ENCODE data around the gene ETFA.

Gene ETFA

GRCh38 chr15:76197703-76198455 lies 113.4 kb downstream of the ETFA start:
- no peak for DNase-seq (ENCODE audit: low read depth, low spot score)

- DNase-seq (ENCODE audit: low read depth, low spot score) = no peak
Observed at GRCh38 chr15:76196269-76197231, 114.7 kb downstream of the ETFA start.

DNA sequence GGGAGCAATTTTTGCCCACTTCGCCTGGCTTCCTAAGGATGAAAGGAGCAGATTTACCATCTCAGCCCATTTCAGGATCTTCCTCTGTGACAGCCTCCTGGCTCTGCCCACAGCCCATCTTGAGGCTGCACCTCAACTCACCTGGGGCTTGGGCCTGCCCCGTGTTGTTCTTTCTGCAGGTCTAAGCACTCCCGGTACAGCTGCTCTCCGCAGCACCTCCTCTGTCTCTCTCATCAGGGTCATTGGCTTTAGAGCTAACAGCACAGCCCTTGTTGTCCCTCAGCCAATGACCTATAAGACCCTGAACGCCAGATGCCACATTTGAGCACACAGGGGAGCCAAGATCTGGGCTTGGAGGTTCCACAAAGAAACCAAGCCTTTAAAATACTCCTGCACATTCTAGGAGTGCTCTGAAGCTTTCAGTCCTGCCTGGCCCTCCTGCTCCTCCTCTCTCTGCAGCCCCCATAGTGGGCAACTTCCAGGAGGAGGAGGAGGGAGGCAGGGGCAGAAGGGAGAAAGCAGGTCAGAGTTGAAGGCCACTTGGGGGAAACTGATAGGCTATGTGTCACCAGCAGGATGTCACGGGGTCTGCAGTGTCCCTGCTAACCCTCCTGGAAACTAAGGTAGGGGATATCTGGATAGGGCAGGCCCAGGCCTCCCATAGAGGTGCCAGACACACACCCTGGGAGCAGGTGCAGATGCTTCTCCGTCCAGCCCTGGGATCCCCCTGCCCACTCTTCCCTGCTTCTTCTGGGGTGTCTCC lies 115.6 kb downstream of the ETFA start:
- DNase-seq (ENCODE audit: low read depth, low spot score) = no peak

DNA sequence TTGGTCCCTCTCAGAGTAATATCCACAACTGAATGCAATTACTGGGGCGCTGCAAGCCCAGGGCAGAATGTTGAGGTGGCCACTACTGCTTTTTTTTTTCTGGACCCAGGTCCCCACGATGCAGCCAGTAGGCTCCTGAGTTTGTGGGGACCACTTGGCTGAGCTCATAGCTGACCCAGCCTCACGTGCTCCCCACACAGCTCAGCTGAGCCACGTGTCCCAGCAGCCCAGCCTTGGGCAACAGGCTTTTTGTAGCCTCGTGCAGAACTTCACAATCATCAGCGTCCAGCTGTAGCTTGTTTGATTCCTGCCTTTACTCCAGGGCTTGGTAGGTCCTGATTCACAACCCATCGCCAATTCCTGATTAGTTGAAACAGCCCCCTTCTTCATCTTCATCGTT lies 117.3 kb downstream of the ETFA start:
- no peak for DNase-seq (ENCODE audit: low read depth, low spot score)

- no peak for DNase-seq (ENCODE audit: low read depth, low spot score)
Observed at GRCh38 chr15:76192715-76193114, 118.6 kb downstream of the ETFA start.

DNA sequence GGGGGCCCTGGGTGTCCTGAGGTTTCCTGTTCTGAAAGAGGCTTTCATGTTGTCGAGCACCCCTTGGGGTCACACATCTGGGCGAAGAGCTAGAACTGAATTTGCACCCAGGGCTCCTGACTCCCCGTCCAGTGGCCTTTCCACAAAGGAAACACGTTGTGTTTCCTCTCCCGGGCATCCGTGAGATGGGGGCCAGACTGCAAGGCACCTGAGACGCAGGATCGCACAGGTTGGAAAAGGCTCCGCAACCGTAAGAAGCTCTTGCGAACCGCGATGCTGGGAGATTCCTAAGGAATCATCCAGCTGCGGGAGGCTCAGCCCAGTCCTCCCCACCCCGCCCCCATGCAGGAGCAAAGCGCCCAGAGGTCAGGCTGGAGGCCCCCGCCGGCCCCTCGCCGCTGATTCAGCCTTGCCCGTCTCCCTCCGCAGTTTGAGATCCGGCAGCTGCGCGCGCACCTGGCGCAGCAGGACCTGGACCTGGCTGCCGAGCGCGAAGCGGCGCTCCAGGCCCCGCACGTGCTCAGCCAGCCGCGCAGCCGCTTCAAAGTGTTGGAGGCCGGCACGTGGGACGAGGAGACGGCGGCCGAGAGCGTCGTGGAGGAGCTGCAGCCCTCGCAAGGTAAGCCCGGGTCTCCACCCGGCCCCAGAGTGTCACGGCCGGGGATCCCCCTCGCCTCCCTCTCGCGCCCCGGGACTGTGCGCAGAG lies 119.6 kb downstream of the ETFA start:
- no peak for DNase-seq (ENCODE audit: low read depth, low spot score)

- DNase-seq (ENCODE audit: low read depth, low spot score) = peak; percentile 30
Observed at GRCh38 chr15:76190751-76191538, 120.3 kb downstream of the ETFA start.

DNA sequence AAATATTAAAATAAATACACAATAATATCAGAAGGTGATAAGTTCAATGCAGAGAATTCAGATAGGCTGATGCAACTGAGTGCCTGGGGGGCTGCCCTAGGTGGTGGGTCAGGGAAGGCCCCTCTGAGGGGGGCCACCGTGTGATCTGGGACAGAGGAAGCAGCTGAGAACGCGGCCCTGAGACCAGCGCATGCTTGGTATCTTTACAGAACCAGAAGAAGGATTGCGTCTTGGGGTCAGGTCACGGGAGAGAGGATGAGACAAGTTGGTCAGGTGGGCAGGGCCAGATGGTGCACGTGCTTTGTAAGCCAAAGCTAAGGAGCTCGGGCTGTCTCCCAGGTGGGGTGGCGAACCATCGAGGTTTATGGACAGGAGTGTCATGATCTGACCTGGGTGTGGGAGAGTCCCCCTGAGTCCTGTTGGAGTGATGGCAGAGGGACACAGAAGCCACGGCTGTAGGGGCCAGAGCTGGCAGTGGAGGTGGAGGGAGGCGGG lies 121.2 kb downstream of the ETFA start:
- DNase-seq (ENCODE audit: low read depth, low spot score) = no peak

- DNase-seq (ENCODE audit: low read depth, low spot score) = no peak
Observed at GRCh38 chr15:76189106-76189505, 122.2 kb downstream of the ETFA start.

- no peak for DNase-seq (ENCODE audit: low read depth, low spot score)
Observed at GRCh38 chr15:76187163-76187562, 124.1 kb downstream of the ETFA start.

GRCh38 chr15:76185716-76186115 lies 125.6 kb downstream of the ETFA start:
- DNase-seq (ENCODE audit: low read depth, low spot score) = no peak

GRCh38 chr15:76184650-76185035 lies 126.6 kb downstream of the ETFA start:
- DNase-seq (ENCODE audit: low read depth, low spot score) = no peak

DNA sequence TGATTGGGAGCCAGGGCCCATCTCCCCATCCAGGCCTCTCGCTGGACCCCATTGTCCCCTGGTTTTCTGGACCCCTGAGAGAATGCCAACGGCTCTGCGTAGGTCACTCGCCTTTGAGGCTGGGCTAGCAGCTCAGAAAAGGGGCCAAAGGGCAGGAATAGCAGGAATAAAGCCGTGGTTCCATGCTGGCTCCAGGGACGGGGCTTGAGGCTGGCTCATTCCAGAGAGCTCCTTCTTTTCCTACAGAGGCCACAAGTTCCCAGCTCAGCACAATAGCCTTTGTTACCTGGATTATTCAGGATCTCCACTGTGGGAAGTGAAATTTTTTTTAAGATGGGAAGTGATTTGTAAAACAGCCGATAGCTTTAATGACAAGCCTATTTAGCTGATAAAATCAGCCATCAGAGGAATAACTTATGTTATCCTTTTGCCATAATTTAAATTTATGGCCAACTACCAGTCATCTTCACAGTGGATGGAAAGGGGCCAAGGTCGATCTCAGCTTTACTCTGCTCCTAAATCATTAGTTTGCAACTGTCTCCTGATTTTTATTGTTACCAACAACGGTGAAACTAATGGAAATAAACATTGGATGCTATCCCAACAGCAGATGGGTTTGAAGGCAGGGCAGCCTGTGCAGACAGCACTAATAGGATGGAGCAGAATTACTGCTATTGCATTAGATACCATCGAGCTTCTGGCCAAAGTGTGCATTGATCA lies 127.2 kb downstream of the ETFA start:
- no peak for DNase-seq (ENCODE audit: low read depth, low spot score)

DNA sequence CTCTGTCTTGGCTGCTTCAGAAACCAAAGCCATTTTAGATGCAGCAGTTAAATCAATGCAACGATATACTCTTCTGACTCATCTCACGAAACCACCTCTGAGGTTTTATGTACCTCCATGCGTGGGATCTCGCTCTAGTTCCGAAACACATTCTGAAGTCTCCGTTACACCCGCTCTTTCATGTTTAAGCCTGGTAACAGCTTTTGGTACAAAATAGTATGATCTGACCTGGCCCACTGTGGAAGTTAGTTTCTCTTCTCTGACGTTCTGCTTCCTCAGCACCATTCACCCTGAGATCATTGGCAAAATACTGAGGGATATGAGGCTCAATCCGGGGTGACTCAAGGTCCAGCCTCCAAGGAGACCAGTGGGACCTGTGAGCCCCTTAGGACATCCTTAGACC lies 129.6 kb downstream of the ETFA start:
- no peak for DNase-seq (ENCODE audit: low read depth, low spot score)

DNA sequence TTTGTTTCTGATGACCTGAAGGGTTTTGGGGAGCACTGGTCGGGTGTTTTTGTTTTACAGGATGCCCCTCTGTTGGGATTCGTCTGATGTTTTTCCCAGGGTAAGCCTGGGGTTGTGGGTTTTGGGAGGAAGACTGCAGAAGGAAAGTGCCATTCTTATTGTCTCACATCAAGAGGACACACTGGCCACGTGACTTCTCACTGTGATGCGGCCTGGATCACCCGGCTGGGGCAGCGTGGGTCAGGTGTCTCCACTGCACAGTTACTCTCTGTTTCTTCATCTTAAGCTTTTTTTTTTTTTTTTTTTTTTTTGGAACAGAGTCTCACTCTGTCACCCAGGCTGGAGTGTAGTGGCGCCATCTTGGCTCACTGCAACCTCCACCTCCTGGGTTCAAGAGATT lies 130.9 kb downstream of the ETFA start:
- no peak for DNase-seq (ENCODE audit: low read depth, low spot score)

GRCh38 chr15:76179023-76179422 lies 132.2 kb downstream of the ETFA start:
- DNase-seq (ENCODE audit: low read depth, low spot score) = no peak

- DNase-seq (ENCODE audit: low read depth, low spot score) = no peak
Observed at GRCh38 chr15:76178296-76179000, 132.8 kb downstream of the ETFA start.

DNA sequence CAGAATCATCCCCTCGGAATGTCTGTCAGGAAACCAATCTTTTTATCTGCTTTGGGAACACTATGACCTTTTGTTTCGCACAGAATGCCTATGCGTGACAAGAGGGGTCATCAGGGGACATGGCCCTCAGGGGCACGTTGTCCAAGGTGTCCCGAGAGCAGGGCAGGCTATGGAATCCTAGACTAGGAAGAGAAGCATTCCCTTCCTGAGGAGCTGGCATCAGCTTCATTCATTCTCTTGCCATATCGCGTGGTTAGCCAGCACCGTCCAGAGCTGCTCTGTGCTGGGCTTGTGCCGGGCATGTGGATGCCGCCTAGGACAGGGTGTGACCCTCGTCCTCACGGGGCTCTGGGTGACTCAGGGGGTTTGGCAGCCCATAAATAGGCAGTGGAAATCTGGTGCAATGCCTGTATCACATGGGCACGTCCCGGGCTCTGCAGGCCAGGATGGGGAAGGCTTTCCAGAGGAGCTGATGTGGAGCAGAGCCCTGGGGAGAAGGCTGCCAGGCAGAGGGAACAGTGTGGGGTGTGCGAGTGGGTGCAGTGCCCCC lies 133.7 kb downstream of the ETFA start:
- no peak for DNase-seq (ENCODE audit: low read depth, low spot score)
